RKO (cell line): ENCODE measurements around the gene FYCO1.
"Not testable (repeated sequence)": the region's sequence is repeated elsewhere in the genome, so short reads cannot be mapped to it uniquely, and the experiment has no call there.

Source experiments
- DNase-seq: peaks from one replicate; pipeline ENCODE4 v3.0.0-alpha.2; 2016; ENCODE audit warnings: low spot score

Gene FYCO1

GRCh38 chr3:45995236-45996192 lies at the start of gene FYCO1:
FYCO1 (minus strand) TSS chr3:45995824; CDS start chr3:45984910, 10,914 bp downstream.
- DNase-seq, result peak; percentile 93

DNA sequence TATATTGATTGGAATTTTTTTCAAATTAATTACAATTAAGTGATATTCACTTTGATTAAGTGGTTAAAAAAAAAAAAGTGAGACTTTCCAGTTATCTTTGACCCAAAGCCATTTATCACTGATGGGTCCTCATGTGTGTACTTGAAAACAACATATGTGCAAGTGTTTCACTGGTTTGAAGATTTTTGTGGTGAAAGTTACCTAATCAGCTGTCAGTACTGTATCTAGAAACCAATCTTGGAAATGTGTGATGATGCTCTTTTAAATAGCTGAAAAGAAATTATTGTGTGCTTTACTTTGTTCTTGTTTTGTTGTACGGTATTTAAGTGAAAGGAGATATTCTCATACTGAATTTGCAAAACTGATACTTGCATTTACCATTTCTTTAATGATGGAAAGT lies 43.3 kb upstream of the FYCO1 start:
- no peak for DNase-seq

- not testable (repeated sequence) for DNase-seq
Observed at GRCh38 chr3:46038071-46038470, 42.4 kb upstream of the FYCO1 start.

DNA sequence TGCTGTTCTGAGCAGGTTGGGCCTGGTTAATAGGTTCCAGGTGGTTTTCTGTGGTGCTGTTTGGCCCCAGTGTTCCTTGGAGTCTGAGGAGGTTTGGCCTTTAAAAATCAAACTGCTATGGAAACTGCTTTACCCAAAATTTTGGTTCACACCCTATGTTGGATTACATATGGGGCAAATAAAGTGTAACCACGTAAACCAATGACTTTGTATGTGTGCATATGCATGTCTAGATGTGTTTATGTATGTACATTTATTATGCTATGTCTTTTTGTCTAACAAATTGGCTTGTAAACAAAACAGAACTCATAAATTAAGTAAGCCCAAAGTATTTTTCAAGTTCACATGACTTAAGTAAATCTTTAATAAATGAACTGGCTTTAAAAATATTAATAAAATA lies 40.6 kb upstream of the FYCO1 start:
- DNase-seq, result no peak

GRCh38 chr3:46031747-46032146 lies 36.1 kb upstream of the FYCO1 start:
- no peak for DNase-seq

GRCh38 chr3:46031269-46031668 lies 35.6 kb upstream of the FYCO1 start:
- no peak for DNase-seq

GRCh38 chr3:46030626-46031025 lies 35.0 kb upstream of the FYCO1 start:
- no peak for DNase-seq

DNA sequence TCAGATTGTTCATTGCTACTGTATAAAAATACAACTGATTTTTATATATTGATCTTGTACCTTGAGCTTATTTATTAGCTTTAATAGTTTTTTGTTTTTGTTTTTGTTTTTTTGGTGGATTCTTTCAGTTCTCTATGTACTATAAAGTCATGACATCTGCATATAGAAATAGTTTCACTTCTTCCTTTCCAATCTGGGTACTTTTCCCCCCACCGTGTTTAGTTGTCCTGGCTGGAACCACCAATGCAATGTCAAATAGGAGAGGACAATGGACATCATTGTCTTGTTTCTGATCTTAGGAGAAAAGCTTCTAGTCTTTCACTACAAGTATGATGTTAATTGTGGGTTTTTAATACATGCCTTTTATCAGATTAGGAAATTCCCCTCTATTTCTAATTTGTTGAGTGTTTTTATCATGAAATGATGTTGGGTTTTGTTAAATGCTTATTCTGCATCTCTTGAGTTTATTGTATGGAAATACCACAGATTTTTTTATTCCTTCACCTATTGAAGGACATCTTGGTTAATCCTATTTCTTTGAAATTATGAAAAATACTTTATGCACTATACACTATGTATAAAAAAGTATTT lies 34.4 kb upstream of the FYCO1 start:
- DNase-seq, result no peak

GRCh38 chr3:46027736-46028397 lies 32.2 kb upstream of the FYCO1 start:
- no peak for DNase-seq

- DNase-seq, result no peak
Observed at GRCh38 chr3:46027021-46027705, 31.5 kb upstream of the FYCO1 start, which contains the start of gene XCR1. XCR1 (minus strand) TSS chr3:46027483; CDS start chr3:46021947, 5,536 bp downstream.

DNA sequence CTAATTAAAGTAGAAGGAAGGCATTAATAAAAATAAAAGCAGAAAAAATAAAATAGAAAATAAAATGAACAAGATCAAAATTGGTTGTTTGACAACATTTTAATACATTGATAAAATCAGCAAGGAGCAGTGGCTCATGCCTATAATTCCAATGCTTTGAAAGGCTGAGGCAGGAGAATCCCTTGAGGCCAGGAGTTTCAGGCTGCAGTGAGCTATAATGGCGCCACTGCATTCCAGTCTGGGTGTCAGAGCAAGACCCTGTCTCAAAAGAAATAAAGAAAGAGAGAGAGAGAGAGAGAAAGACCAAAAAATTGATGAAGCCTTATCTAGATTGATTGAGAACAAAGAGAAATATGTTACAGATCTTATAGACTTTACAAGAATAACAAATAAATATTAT lies 29.5 kb upstream of the FYCO1 start:
- DNase-seq, result no peak

DNA sequence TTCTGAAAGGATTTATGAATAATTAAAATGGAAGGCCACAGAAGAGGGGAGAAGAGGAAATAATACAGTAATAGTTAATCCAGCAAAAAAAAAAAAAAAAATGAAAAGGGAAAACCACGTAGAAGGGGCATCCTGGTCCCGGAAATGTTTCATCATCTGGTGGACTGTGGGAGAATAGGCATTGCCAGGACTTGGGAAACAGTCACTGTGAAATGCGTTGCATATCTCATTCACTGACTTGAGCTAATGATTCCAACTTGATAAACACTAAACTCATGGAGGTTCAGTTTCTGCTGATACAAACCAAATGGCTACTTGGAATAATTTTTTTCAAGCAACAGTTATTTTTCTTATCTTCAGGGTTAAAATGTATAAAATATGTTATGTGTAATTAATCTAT lies 28.5 kb upstream of the FYCO1 start:
- no peak for DNase-seq

DNA sequence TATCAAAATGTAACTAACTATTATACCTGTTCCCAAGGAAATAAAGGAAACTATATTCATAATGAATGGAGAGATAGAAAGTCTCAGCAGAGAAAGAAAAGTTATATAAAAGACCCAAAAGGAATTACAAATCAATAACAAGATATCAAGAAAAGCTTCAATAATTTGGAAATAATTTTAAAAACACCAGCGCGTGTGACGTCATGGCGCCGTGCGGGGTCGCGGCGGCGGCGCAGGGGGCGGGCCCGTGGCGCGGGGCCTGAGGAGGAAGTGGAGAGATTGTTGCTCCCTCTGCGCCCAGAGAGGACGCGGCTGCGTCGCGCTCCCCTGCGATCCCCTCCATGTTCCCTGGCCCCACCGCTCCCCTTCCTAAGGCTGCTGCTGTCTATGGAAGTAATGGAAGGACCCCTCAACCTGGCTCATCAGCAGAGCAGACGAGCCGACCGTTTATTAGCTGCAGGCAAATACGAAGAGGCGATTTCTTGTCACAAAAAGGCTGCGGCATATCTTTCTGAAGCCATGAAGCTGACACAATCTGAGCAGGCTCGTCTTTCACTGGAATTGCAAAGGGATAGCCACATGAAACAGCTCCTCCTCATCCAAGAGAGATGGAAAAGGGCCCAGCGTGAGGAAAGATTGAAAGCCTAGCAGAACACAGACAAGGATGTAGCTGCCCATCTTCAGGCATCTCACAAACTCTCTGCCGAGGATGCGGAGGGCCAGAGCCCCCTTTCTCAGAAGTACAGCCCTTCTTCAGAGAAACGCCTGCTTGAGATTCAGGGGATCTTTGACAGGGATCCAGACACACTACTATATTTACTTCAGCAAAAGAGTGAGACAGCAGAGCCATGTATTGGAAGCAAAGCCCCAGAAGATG lies 27.5 kb upstream of the FYCO1 start:
- DNase-seq, result no peak

DNA sequence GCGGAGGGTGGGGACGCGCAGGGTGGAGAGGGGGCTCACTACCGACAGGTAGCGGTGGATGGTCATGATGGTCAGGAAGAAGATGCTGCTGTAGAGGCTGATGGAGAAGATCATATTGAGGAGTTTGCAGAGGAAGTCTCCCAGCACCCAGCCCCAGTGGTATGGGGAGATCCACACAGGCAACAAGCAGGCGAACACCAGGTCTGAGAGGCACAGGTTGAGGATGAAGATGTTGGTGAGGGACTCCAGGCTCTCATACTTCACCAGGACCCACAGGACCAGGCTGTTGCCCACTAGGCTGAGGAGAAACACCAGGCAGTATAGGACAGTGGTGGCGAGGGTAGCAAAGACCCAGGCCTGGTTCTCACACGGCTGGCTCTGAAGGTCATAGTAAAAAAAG lies 25.9 kb upstream of the FYCO1 start:
- DNase-seq, result no peak

DNA sequence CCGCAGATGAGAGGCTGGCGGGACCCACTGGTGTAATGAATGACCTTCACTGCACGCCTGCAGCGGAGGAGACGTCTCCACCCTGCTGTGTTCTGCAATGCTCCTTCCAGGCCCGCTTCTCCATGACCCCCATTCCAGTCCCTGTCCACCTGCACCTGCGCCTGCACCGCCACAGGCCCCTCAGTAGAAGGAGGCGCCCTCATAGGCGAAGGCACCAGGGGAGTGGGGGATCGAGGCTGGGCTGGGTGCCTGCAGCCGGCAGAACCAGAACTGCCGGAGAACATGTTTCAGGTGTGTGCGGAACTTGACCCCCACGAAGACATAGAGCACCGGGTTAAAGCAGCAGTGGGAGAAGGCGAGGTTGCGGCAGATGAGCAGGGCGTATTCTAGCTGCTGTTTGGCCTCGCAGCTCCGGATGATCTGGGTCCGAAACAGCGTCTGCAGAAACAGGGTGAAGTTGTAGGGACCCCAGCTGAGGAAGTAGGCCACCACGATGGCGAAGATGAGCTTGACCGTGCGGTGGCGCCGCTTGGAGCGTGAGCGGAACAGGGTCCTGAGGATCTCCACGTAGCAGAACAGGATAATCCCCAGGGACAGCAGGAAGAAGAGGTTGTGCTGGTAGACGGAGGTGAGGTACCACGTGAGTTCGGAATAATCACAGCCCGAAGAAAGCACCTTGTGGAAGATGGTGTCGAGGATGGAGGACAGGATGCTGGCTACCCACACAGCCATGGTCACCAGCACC lies 25.3 kb upstream of the FYCO1 start:
- DNase-seq, result no peak

DNA sequence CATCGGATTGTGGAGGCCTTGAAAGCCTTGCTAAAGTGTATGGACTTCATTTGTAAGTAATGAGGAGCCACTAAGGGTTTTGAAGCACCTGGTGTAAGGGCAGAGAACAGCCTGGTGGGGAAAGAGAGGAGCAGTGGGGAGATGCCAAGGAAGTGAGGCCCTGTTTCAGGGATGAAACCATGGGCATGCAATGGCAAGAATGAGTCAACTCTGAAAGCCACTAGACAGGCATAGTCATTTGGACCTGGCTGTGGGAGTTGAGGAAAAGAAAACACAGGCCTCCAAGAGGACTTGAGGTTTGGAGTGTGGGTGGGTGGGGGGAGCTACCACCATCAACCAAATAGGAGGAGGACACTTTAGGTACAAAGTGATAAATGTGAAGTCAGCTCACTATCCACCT lies 24.1 kb upstream of the FYCO1 start:
- no peak for DNase-seq

DNA sequence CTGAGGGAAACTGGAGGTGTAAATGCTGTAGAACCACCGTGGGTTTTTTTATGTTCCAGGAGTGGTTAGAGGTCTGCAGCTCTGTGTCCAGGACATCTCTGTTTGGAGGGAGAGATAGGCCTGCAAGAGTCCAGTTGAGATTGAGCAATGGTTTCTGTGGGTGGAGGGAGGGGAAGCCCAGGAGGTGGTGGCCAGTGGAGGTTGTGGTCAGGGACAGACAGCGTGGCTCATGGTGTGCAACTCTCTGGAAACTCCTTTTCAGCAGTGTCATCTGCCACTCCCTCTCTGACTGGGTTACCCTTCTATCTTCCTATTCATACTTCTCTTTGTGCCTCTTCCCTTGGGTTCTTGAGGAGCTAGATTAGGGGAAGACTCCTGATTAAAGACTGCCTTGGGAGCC lies 22.1 kb upstream of the FYCO1 start:
- DNase-seq, result no peak

GRCh38 chr3:46013316-46014094 lies 17.9 kb upstream of the FYCO1 start:
- DNase-seq, result no peak

GRCh38 chr3:46012246-46012645 lies 16.6 kb upstream of the FYCO1 start:
- no peak for DNase-seq
